ENCODE results near the gene RIT2. TPM values are rescaled to one million over a fixed set of nuclear protein-coding genes. Genes with fewer than 3 reads are reported as not detected.

RIT2 gene
- total RNA-seq, 1 experiment from 2014 or later, result not detected

DNA sequence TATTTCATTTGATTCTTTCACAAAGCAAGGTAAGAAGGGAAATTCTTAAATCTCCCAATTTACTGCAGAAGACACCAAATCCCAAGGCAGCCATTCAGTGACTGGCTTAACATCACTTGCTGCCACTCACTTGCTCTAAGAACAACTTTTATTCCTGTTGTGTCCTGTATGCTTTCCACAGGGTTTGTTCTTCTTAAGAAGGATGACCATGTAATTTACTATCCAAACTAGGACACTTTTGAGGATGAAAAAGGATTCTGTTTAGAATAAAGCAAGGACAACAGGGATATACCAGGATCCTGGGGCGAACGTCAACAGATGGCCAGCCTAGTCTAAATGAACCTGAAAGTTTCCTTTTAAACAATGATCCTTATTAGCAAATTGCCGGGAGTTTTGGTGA is 34.8 kb downstream of the RIT2 start:
- DNase-seq, result no peak
- ChIA-PET POLR2A (ENCODE audit: unreplicated experiment) (no interaction called here), CTCF (no interaction called here)
- BruUV-seq (replicated peaks), result no TSS peak
- Histone ChIP-seq H4K20me1 (ENCODE audit: insufficient read depth) (no peaks in the 10 kb centered on the region), H3K9me3 (ENCODE audit: insufficient read depth, low read depth) (no peaks in the 10 kb centered on the region), H2AFZ (no peak overlapping the region), H3K79me2 (ENCODE audit: low read depth) (no peaks in the 10 kb centered on the region), H3K27me3 (ENCODE audit: insufficient read depth, low read depth) (no peaks in the 10 kb centered on the region), H3K4me1 (replicated peaks; ENCODE audit: insufficient read depth) (no peaks in the 10 kb centered on the region), H3K36me3 (ENCODE audit: low read depth) (no peaks in the 10 kb centered on the region), H3K4me2 (no peak overlapping the region), H3K9me2 (ENCODE audit: insufficient read depth) (no peaks in the 10 kb centered on the region), H3K27ac (no peak overlapping the region), H3K4me3 (no peak overlapping the region), H3F3A (ENCODE audit: insufficient read depth, low read depth) (no peaks in the 10 kb centered on the region)
- no peak for TF ChIP-seq CTCF (conservative IDR thresholded peaks at IDR 0.05)
- intact Hi-C loops (cut with micrococcal nuclease; ENCODE audit: unreplicated experiment), result no loop called here

DNA sequence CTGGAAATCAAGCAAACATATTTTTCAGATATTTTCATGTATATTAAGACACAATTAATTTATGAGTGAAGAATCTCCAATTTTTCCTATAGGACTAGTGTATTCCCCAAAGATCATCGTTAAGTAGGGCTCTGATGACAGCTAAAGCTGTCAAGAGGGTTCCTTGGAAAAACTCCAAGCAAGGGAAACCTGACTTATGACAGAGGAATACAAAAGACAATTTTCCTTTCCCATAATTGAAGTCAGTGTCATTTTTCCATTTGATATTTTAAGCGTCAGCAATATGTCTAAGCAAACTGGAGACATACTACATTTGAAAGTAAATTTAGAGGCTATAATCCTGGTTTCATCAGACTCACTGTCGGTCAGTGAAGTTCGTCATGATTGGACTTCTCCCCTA is 36.1 kb downstream of the RIT2 start:
- Histone ChIP-seq H3K79me2 (ENCODE audit: low read depth) (no peaks in the 10 kb centered on the region), H3K4me1 (replicated peaks; ENCODE audit: insufficient read depth) (no peaks in the 10 kb centered on the region), H3K4me3 (no peak overlapping the region), H3K9me3 (ENCODE audit: insufficient read depth, low read depth) (no peaks in the 10 kb centered on the region), H3K27ac (no peak overlapping the region), H3F3A (ENCODE audit: insufficient read depth, low read depth) (no peaks in the 10 kb centered on the region), H3K4me2 (no peak overlapping the region), H3K36me3 (ENCODE audit: low read depth) (no peaks in the 10 kb centered on the region), H3K9me2 (ENCODE audit: insufficient read depth) (no peaks in the 10 kb centered on the region), H4K20me1 (ENCODE audit: insufficient read depth) (no peaks in the 10 kb centered on the region), H2AFZ (no peak overlapping the region), H3K27me3 (ENCODE audit: insufficient read depth, low read depth) (no peaks in the 10 kb centered on the region)
- BruUV-seq (replicated peaks), result no TSS peak
- TF ChIP-seq EZH2 (IDR thresholded peaks at IDR 0.05; ENCODE audit: low read depth), result no peak
- TF ChIP-seq CTCF (conservative IDR thresholded peaks at IDR 0.05), result no peak
- ChIA-PET CTCF (no interaction called here), POLR2A (ENCODE audit: unreplicated experiment) (no interaction called here)
- DNase-seq, result no peak
- intact Hi-C loops (cut with micrococcal nuclease; ENCODE audit: unreplicated experiment), result no loop called here

GRCh38 chr18:43078478-43079092 is 36.9 kb downstream of the RIT2 start:
- no peaks in the 10 kb centered on the region for H3K36me3 ChIP-seq (ENCODE audit: low read depth)
- no TSS peak for BruUV-seq (replicated peaks)
- POLR2A ChIA-PET (ENCODE audit: unreplicated experiment), result no interaction called here

More at GRCh38 chr18:43078478-43079092, 36.9 kb downstream of the RIT2 start:
- no peak for DNase-seq
- Histone ChIP-seq H3F3A (ENCODE audit: insufficient read depth, low read depth) (no peaks in the 10 kb centered on the region), H3K4me1 (replicated peaks; ENCODE audit: insufficient read depth) (no peaks in the 10 kb centered on the region), H3K9me2 (ENCODE audit: insufficient read depth) (no peaks in the 10 kb centered on the region), H3K9me3 (ENCODE audit: insufficient read depth, low read depth) (no peaks in the 10 kb centered on the region), H3K4me2 (no peak overlapping the region), H3K79me2 (ENCODE audit: low read depth) (no peaks in the 10 kb centered on the region), H2AFZ (no peak overlapping the region), H3K27me3 (ENCODE audit: insufficient read depth, low read depth) (no peaks in the 10 kb centered on the region), H3K27ac (no peak overlapping the region), H3K4me3 (no peak overlapping the region), H4K20me1 (ENCODE audit: insufficient read depth) (no peaks in the 10 kb centered on the region)
- intact Hi-C loops (cut with micrococcal nuclease; ENCODE audit: unreplicated experiment), result no loop called here
- CTCF ChIA-PET, result no interaction called here
- TF ChIP-seq CTCF (conservative IDR thresholded peaks at IDR 0.05) (no peak), EZH2 (IDR thresholded peaks at IDR 0.05; ENCODE audit: low read depth) (no peak)
